Vagina (tissue), 2 donors: ENCODE data around the gene SEMA3B.
"Not testable (repeated sequence)": the region's sequence is repeated elsewhere in the genome, so short reads cannot be mapped to it uniquely, and the experiment has no call there.

Source experiments
- CTCF ChIP-seq, 3 experiments: fragments of 450-650 bp in 2 of 3; fragments of 200-600 bp in 1 of 3; sonication (generic) in 1 of 3; IDR thresholded peaks; one replicate each; pipeline ENCODE4 v1.5.1; 2017 to 2019; ENCODE audit warnings: antibody characterized with exemption in 3 of 3, mild to moderate bottlenecking in 2 of 3, moderate library complexity in 2 of 3
- POLR2A ChIP-seq, 2 donors: fragments of 450-650 bp; IDR thresholded peaks; one replicate each; pipeline ENCODE4 v1.6.1; 2017; ENCODE audit warnings: antibody characterized with exemption in 2 of 2, mild to moderate bottlenecking in 2 of 2, moderate library complexity in 2 of 2
- POLR2AphosphoS5 ChIP-seq, 2 donors: sonication (generic); formaldehyde crosslinking; IDR thresholded peaks; one replicate each; pipeline ENCODE4 v1.9.0; 2017; ENCODE audit warnings: antibody characterized with exemption in 2 of 2, mild to moderate bottlenecking in 2 of 2, low read depth in 1 of 2; ENCODE audit not compliant: insufficient read depth in 1 of 2

- TF ChIP-seq CTCF (IDR thresholded peaks at IDR 0.05); POLR2AphosphoS5 (IDR thresholded peaks at IDR 0.05; ENCODE audit: insufficient read depth in 1 of 2, low read depth in 1 of 2); POLR2A (IDR thresholded peaks at IDR 0.05): not testable (repeated sequence)
Observed at GRCh38 chr3:50244813-50245212, 24.1 kb upstream of the SEMA3B start.
